HG03064 (cell line): ENCODE data around the gene VGLL2.

Source experiments
- ATAC-seq: cut with Tn5 transposase; IDR thresholded peaks from one replicate; pipeline ENCODE4 v1.9.1; 2021; ENCODE audit warnings: low read depth; ENCODE audit not compliant: unreplicated experiment

Gene VGLL2

GRCh38 chr6:117309611-117310010 lies 44.3 kb downstream of the VGLL2 start:
- no peak for ATAC-seq

GRCh38 chr6:117311310-117311709 lies 46.0 kb downstream of the VGLL2 start:
- ATAC-seq = no peak

GRCh38 chr6:117311726-117312125 lies 46.4 kb downstream of the VGLL2 start:
- ATAC-seq = no peak

- ATAC-seq = no peak
Observed at GRCh38 chr6:117317261-117317660, 51.9 kb downstream of the VGLL2 start.
